HG03039 (cell line): ENCODE data around the gene YDJC.
"Not testable (repeated sequence)": the region's sequence is repeated elsewhere in the genome, so short reads cannot be mapped to it uniquely, and the experiment has no call there.

Source experiments
- ATAC-seq: cut with Tn5 transposase; IDR thresholded peaks from one replicate; pipeline ENCODE4 v1.9.1; 2021; ENCODE audit warnings: mild to moderate bottlenecking, moderate library complexity; ENCODE audit not compliant: unreplicated experiment

Gene YDJC

DNA sequence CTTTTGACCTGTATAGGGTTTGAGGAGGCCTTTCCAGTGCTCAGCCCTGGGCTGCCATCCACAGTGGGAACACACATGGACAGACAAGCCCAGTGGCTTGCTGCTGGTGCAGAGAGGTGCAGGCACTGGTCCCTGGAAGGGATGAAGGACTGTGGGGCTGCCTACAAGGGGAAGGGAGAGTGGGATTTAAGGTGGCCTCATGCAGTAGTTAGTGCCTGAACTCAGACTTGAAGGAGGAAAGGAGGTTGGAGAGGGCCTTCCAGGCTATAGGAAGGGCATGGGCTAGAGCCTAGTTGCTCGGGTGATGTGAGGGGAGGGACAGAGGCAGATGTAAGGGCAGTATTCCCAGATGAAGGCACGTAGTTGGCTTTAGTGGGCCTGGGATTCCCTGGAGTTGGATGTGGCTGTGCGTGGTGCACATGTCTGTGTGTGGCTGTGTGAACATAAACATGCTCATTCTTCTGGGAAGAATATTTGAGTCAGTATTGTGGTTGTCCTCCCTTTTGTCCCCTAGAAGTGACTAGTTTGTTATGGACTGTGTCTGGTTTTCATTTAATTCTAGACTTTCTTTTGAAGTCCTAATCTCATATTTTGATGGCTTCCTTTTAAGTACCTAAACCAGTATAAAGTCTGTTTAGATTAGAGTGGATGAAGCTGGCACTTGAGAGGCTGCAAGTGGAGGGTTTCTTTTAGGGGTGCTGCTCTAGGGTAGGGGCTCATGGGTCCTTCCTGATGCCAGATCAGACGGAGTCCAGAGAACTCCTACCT lies 18.4 kb downstream of the YDJC start:
- ATAC-seq: no peak

DNA sequence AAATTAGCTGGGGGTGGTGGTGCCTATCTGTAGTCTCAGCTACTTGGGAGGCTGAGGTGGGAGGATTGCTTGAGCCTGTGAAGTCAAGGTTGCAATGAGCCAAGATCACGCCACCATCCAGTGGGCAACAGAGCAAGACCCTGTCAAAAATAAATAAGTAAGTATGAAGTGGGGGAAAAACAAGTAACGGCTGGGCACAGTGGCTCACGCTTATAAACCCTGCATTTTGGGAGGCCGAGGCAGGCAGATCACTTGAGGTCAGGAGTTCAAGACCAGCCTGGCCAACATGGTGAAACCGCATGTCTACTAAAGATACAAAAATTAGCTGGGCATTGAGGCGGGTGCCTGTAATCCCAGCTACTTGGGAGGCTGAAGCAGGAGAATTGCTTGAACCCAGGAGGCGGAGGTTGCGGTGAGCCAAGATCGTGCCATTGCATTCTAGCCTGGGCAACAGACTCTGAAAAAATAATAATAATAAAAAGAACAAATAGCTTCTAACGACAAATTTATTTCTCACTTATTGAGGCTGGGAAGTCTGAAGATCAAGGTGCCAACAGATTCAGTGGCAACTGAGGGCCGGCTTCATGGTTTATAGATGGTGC lies 20.2 kb downstream of the YDJC start:
- not testable (repeated sequence) for ATAC-seq

DNA sequence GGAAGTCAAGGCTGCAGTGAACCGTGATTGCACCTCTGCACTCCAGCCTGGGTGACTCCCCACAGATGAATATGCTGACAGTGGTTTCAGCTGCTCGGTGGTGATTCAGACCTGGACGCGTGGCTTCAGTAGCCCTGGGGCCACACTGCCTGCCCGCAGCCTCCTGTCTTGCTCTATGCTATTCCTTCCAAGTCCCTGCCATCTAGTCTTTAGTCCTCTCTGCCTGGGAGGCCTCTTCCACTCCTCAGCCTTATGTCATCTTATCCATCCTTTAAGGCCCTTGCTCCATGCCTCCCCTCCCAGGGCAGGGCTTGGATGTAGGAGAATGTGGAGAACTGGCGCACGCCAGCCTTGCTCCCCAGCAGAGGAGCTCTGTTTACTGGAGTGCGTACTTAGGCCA lies 23.0 kb downstream of the YDJC start:
- ATAC-seq: no peak

DNA sequence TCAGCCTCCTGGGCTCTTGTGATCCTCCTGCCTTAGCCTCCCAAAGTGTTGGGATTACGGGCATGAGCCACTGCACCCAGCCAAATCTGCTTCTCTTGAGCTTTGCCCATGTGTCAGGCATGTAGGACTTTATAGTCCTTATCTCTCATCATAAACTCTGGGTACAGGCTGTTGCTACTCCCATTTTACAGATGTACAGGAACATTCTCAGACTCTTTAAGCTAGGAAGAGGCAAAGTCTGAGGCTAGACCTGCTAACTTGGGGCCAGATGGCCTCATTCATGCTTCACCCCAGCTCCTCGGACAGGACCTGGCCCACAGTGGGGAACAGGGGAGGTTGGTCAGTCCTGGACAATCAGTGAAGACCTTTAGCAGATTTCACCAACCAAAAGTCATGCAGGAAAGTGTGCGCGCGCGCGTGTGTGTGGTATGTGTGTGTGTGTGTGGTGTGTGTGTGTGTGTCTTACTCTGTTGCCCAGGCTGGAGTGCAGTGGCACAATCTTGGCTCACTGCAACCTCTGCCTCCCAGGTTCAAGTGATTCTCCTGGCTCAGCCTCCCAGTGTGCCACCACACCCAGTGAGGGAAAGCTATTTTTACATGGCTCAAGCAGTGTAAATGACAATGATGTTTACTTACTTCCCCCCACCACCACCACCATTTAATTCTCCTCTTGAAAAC lies 23.8 kb downstream of the YDJC start:
- no peak for ATAC-seq

GRCh38 chr22:21603973-21604372 lies 25.8 kb downstream of the YDJC start:
- ATAC-seq: no peak

DNA sequence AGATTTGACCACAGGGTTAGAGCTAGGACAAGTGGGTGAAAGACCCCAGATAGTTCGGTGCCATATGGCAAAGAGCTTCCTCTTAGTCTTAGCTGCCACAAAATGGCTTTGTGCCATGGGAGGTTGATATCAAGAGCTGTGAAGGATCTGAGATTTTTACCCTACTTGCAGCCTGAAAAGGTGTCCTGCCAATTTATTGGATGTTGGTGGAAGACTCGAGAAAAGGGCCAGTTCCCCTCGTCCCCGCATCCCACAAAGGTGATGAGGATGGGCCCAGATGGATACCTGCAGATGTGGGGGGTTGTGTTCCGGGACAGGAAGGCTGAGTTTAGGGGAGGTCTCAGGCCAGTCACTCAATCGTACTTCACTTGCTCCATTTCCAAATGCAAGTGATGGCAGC lies 27.2 kb downstream of the YDJC start:
- no peak for ATAC-seq

GRCh38 chr22:21599053-21599893 lies 30.5 kb downstream of the YDJC start:
- ATAC-seq: no peak

- ATAC-seq: no peak
Measured at GRCh38 chr22:21598302-21598701, 31.5 kb downstream of the YDJC start.

- not testable (repeated sequence) for ATAC-seq
Measured at GRCh38 chr22:21596356-21597135, 33.3 kb downstream of the YDJC start.

DNA sequence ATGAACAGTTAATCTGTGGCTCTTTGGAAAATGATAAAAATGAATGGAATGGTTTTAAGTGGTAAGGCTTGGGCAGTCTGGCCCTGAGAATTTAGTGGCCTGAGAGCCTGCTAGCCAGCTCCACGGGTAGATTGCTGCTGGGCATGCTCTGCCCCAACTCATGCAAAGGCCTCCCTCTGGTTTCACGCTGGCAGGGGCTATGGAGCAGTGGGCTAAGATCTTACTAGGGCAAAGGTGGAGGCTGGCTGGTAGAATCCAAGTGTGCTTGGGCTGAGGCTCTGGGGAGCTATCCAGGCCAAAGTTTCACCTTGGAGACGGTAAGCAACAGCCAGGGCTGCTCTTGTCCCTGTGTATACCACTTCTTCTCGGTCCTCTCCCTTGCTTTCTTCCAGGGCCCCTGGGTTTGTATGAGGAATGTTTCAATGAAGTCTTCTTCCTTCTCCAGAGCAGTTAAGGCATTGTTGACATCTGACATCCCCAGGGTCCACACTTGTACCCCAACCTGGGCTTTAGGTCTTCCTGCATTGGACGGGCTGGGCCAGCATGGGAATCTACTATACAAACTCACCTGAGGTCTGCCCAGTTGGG lies 34.9 kb downstream of the YDJC start:
- ATAC-seq: no peak

- no peak for ATAC-seq
Measured at GRCh38 chr22:21593406-21594232, 36.2 kb downstream of the YDJC start.

- ATAC-seq: no peak
Measured at GRCh38 chr22:21592422-21592821, 37.4 kb downstream of the YDJC start.

DNA sequence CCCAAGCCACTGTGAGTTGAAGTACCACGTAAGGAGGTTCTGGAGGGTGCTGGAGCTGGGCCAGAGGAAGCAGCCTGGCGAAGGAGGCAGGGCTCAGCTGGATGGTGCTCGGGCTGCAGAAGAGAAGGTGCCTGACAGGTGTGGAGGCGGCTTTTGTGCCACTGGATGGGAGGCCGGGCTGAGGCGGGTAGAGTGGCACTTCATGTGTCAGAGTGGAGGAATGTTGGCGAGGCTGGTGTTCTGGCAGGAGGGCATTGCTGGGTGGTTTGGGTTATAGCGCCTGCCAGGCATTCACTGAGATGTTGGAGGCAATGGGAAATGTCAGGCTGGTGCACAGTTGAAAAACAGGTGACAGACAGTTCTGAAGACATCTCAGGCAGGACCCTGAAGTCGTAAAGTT lies 38.1 kb downstream of the YDJC start:
- ATAC-seq: no peak

DNA sequence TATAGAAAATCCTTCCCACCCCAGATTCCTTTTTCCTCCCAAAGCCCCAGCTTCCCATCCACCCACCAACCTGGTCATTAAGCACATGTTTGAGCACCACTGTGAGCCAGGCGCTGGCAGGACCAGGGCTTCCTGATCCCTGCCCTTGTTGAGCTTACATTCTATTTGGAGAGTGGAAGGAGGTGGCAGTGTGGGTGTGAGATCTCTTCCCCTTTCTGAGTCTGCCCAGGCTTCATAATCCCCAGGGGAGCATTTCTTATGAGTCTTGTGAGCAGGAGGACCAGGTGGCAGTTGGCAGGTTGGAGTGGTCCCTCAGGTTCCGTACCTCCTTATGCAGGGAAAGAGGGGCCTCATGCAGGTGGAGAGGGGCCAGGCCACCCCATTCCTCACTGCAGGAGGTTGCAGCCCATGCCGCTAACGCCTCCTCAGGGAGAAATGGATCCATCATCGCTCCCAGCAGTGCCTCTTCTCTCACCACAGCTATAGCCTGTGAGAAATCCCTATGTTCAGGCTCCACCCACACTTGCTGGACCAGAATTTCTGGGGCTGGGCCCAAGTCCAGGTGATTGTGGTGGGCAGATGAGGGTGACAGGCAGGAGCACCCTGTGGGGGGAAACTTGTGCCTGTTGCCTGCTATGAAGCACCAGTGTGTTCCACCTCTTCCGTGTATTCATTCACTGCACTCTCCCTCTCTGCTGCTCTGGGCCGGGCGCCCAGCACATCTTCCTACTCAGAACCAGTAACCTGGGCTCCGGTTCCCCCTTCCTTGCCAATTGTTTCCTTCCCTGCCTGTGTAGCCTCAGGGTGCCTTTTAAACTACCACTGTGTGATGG lies 38.8 kb downstream of the YDJC start:
- ATAC-seq: no peak

DNA sequence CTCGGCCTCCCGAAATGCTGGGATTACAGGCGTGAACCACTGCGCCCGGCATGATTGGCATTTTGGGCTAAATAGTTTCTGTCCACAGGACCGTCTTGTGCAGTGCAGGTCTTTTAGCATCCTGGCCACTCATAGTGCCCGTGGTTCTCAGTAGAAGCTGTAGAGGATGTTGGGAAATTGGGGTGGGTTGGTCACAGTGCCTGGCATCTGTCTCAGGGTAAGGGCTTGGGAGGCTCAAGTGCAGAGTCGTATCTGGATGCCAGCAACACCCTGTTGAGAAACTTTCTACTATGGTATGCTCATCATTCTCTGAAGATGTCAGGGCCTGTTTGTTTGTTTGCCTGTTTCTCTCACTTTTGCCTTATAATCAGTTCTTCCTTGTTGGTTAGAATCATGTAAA lies 40.4 kb downstream of the YDJC start:
- no peak for ATAC-seq

- ATAC-seq: peak; percentile 70
Measured at GRCh38 chr22:21587803-21588611, 41.8 kb downstream of the YDJC start.

DNA sequence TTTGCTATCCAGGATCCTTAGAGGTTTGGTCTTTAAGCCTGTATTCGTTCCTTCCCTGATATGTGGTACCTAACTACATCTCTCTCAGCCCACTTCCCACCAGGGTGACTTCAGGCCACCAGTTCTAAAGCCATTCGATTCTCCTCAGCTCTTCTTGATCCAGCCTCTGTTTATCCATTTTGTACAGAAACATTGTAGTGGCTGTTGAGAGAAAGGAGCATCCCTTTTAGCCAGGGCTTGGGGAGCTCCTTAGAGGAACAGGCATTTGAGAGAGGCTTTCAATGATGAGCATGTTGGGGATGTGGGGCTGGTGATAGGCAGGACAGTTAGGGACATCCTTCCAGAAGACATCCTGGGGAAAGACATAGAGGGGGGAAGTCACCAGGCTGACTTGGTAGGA lies 44.4 kb downstream of the YDJC start:
- ATAC-seq: no peak
